HCT116 (cell line): ENCODE measurements around the gene TRPM3.

Experiments used
- CTCF ChIP-seq, 3 experiments: fragments of 200-600 bp in 1 of 3; sonication (generic) in 1 of 3; IDR thresholded peaks in 2 of 3; conservative IDR thresholded peaks in 1 of 3; 2 replicates each; pipeline ENCODE4 v1.5.1; 2012 to 2017; ENCODE audit warnings: low read depth in 2 of 3, low read length in 2 of 3, antibody characterized with exemption in 1 of 3, borderline replicate concordance in 1 of 3, control low read depth in 1 of 3, mild to moderate bottlenecking in 1 of 3, mixed read lengths in 1 of 3, mixed run types in 1 of 3, moderate library complexity in 1 of 3; ENCODE audit not compliant: insufficient read depth in 1 of 3
- EZH2 ChIP-seq: fragments of 200-600 bp; sonication (generic); IDR thresholded peaks from 2 replicates; pipeline ENCODE4 v1.6.1; 2017; ENCODE audit warnings: antibody characterized with exemption, mixed run types
- JUND ChIP-seq: IDR thresholded peaks from 2 replicates; pipeline ENCODE4 v1.6.1; 2012
- MAX ChIP-seq: IDR thresholded peaks from 2 replicates; pipeline ENCODE4 v1.6.1; 2012
- POLR2A ChIP-seq: IDR thresholded peaks from 2 replicates; pipeline ENCODE4 v1.7.0; 2011; ENCODE audit warnings: borderline replicate concordance; ENCODE audit not compliant: insufficient read depth, insufficient read length; ENCODE audit errors: extremely low read depth
- SIN3A ChIP-seq: IDR thresholded peaks from 2 replicates; pipeline ENCODE4 v1.6.1; 2012; ENCODE audit warnings: low read depth
- ZBTB33 ChIP-seq: IDR thresholded peaks from 2 replicates; pipeline ENCODE4 v1.6.1; 2011; ENCODE audit warnings: mild to moderate bottlenecking, low read length, moderate library complexity; ENCODE audit not compliant: insufficient replicate concordance; ENCODE audit errors: extremely low read depth

- no peak for TF ChIP-seq POLR2A
- TF ChIP-seq SIN3A = no peak
- TF ChIP-seq ZBTB33 = no peak
- no peak for TF ChIP-seq CTCF (IDR thresholded peaks at IDR 0.05 in 2 of 3, conservative IDR thresholded peaks at IDR 0.05 in 1 of 3; ENCODE audit: borderline replicate concordance in 1 of 3, insufficient read depth in 1 of 3, low read depth in 2 of 3, low read length in 2 of 3)
- no peak for TF ChIP-seq MAX
- TF ChIP-seq EZH2 = no peak
- TF ChIP-seq JUND = no peak
Observed at GRCh38 chr9:70531311-70531710, 590.1 kb downstream of the TRPM3 start.
